Midbrain (tissue), 1 donor: Measurements from ENCODE around the gene CLK2.

Experiments used
- DNase-seq: peaks from one replicate; lab custom pipeline; 2025; lab: John Stamatoyannopoulos, UW

Gene CLK2

GRCh38 chr1:155273343-155274245, at the start of gene CLK2:
TSS of gene CLK2 (minus strand) at chr1:155273504. CDS start at chr1:155270977, 2,527 bp downstream.
- peak; percentile 93 for DNase-seq

- no peak for DNase-seq
These were observed 49.3 kb upstream of the CLK2 start for GRCh38 chr1:155322571-155322952.

- no peak for DNase-seq
These were observed 48.6 kb upstream of the CLK2 start for GRCh38 chr1:155321639-155322503.

- DNase-seq, result peak; percentile 65
These were observed 47.6 kb upstream of the CLK2 start, which contains the start of gene RUSC1 for GRCh38 chr1:155320661-155321617. TSS of gene RUSC1 (plus strand) at chr1:155320894. CDS start at chr1:155321774, 880 bp downstream.

GRCh38 chr1:155320252-155320651, 46.9 kb upstream of the CLK2 start:
- DNase-seq, result no peak

GRCh38 chr1:155319536-155319935, 46.2 kb upstream of the CLK2 start:
- DNase-seq, result no peak

- DNase-seq, result no peak
These were observed 44.8 kb upstream of the CLK2 start for GRCh38 chr1:155318082-155318481.

GRCh38 chr1:155316922-155317321, 43.6 kb upstream of the CLK2 start:
- no peak for DNase-seq

- DNase-seq, result peak; percentile 10
These were observed 40.0 kb upstream of the CLK2 start for GRCh38 chr1:155313261-155313660.

GRCh38 chr1:155309423-155310021, 36.2 kb upstream of the CLK2 start:
- no peak for DNase-seq

GRCh38 chr1:155308493-155309422, 35.5 kb upstream of the CLK2 start, which contains the start of gene FDPS:
TSS of gene FDPS (plus strand) at chr1:155308866. CDS start at chr1:155309790, 924 bp downstream.
- peak; percentile 99 for DNase-seq

- no peak for DNase-seq
These were observed 34.0 kb upstream of the CLK2 start for GRCh38 chr1:155307247-155307740.

GRCh38 chr1:155305881-155306391, 32.6 kb upstream of the CLK2 start:
- no peak for DNase-seq

- DNase-seq, result no peak
These were observed 31.3 kb upstream of the CLK2 start for GRCh38 chr1:155304558-155305063.

GRCh38 chr1:155301342-155301841, 28.1 kb upstream of the CLK2 start, which contains the start of gene PKLR:
TSS of gene PKLR (minus strand) at chr1:155301438. CDS start at chr1:155301395, 43 bp downstream.
- no peak for DNase-seq

GRCh38 chr1:155300553-155301329, 27.4 kb upstream of the CLK2 start:
- DNase-seq, result no peak

GRCh38 chr1:155300024-155300423, 26.7 kb upstream of the CLK2 start:
- no peak for DNase-seq

- no peak for DNase-seq
These were observed 24.1 kb upstream of the CLK2 start for GRCh38 chr1:155297384-155297783.
